ENCODE data around the gene DPH5. TPM values are rescaled to one million over a fixed set of nuclear protein-coding genes. Genes with fewer than 3 reads are reported as not detected.
A peak's percentile ranks its signal among the peaks of the same experiment; 100 is the strongest.

DPH5 gene
- total and polyA plus RNA-seq, 5 experiments from 2014 or later: 41.8 to 64.7 (median 60.5) TPM

DNA sequence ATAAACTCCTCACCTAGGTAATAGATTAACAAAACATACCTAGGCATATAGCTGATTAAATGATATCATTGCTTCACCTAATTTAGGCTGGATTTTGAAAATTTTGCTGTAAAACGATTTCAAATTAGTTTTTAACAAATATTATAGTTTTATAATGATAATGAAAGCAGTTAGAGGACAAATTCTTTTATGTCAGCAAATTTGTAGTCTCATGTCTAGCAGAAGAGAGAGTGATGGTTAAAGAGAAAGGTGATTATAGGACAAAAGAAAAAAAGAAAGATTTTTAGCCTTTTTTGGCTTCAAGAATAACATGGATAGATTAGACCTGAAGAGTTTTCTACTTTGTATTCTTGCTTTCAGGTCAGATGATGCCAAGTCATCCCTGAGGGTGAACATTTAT lies 3.6 kb upstream of the DPH5 start:
- no peak for DNase-seq
- POLR2A ChIA-PET: no interaction called here
- H3K27ac Mint-ChIP-seq: peak overlapping the region in 5 of 10 donors; percentile 5 to 93 (median 64)
- H3K4me3 Mint-ChIP-seq: peak overlapping the region in 7 of 10 donors; percentile 13 to 41 (median 21)
- H3K36me3 Mint-ChIP-seq: peaks cover 9 to 13% (median 13%) of the 10 kb centered on the region in 3 donors
- H3K4me1 Mint-ChIP-seq: peaks cover 22 to 81% (median 56%) of the 10 kb centered on the region in 4 donors
- ATAC-seq: no peak
- no peaks in the 10 kb centered on the region for H3K27me3 Mint-ChIP-seq
- peaks cover 0 to 4% (median 0%) of the 10 kb centered on the region in 9 donors for H3K9me3 Mint-ChIP-seq

DNA sequence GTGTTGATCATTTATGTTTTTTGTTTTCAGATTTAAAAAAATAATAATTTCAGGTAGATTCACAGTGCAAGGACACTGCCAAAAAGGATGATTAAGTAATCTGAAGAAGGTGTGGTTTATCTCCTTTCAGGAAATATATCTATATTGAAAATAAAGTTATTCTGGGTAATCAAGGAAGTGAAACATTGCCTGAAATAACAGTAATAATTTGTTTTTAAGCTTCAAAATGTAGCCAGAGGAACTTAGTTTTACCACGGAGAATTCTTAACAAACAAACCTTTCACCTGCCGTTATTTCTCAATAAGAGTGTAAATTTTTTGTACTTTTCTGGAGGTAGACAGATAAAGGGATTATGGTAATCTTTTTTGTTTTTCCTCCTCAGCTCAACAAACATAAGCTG lies 2.9 kb upstream of the DPH5 start:
- Mint-ChIP-seq H3K36me3 (peaks cover 9 to 17% (median 13%) of the 10 kb centered on the region in 3 donors), H3K4me3 (peak overlapping the region in 6 of 10 donors; percentile 13 to 96 (median 38)), H3K4me1 (peaks cover 22 to 83% (median 61%) of the 10 kb centered on the region in 4 donors), H3K27me3 (no peaks in the 10 kb centered on the region), H3K9me3 (peaks cover 0 to 4% (median 0%) of the 10 kb centered on the region in 9 donors), H3K27ac (peak overlapping the region in 4 of 10 donors; percentile 16 to 93 (median 48))
- POLR2A ChIA-PET: no interaction called here
- ATAC-seq (no peak), DNase-seq (no peak)

DNA sequence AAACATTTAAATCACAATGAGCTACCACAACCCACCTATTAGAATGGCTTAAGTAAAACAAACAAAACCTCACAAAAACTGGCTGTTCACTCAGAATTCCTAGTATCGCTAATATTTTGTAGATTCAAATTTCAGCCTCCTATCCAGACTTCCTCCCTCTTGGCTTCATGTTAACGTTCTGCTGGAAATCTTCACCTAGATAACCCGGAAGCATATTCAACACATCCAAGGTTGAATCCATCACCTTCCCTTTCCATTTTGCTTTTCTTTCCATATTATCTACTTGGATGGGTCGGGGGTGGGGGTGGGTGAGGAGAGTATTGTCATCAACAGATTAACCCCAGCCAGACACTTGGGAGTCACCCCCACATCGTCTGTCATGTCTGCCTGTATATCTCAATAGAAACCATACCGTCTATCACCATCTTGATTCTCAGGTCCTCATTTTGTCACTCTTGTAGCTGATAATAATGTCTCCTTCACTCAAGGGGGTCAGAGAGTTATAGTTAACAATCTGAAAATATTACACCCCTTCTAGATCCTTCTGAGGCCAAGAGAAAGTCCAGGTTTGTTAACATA lies 1.7 kb upstream of the DPH5 start:
- no peaks in the 10 kb centered on the region for H3K9me3 Mint-ChIP-seq
- POLR2A ChIA-PET: interaction anchor here (1.0 to 3.2 kb wide), 3 partner anchors 78 to 209 kb away, joined by 3 to 15 read pairs (median 4); partner anchors contain the start of gene S1PR1
- peaks cover 5 to 24% (median 16%) of the 10 kb centered on the region in 3 donors for H3K36me3 Mint-ChIP-seq
- peak overlapping the region in 8 of 10 donors; percentile 10 to 93 (median 60) for H3K27ac Mint-ChIP-seq
- H3K27me3 Mint-ChIP-seq: no peaks in the 10 kb centered on the region
- ATAC-seq: no peak
- H3K4me1 Mint-ChIP-seq: peaks cover 25 to 86% (median 66%) of the 10 kb centered on the region in 4 donors
- DNase-seq: no peak
- H3K4me3 Mint-ChIP-seq: peak overlapping the region; percentile 20 to 99 (median 92)

DNA sequence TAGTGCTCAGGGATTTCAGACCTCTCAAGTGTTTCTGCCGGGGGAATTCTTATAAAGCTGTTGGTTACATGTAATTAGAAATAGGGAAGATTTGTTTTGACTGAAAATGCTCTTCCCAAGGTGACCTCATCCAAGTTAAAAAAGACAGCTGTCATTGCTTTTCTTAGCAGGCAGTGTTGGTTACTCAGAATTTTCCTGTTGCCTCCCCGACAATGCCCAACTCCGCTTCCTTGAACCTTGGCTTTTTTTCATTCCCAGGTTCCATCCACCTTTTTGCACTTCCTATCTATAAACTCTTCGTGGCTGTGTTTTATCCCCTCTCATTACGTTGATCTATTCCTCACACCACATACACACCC lies 825 bp upstream of the DPH5 start:
- Mint-ChIP-seq H3K4me1 (peaks cover 28 to 87% (median 73%) of the 10 kb centered on the region in 4 donors), H3K27me3 (no peaks in the 10 kb centered on the region), H3K36me3 (peaks cover 9 to 25% (median 18%) of the 10 kb centered on the region in 3 donors), H3K27ac (peak overlapping the region; percentile 93 to 100 (median 98)), H3K4me3 (peak overlapping the region; percentile 87 to 99 (median 92)), H3K9me3 (no peaks in the 10 kb centered on the region)
- DNase-seq: no peak
- ATAC-seq: no peak
- POLR2A ChIA-PET: interaction anchor here (0.6 to 3.2 kb wide), 6 partner anchors 23 to 209 kb away, joined by 3 to 15 read pairs (median 4); partner anchors contain the start of gene S1PR1

DNA sequence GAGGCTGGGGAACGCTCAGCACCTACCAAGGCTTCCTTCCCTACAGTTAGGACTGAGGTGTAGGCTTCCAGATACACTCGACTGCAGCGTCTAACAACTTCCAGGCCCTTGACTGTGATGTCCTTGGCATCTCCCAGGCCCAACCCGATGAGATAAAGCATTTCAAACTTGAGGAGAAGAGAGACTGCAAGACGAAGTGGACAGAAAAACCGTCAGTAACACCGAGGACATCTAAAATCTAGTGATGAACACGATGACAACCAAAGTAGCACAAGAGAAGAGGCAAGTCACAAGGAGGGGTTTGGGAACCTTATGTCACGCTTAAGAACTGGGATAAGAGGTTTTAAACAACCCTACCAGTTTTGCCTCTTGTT lies 314 bp downstream of the DPH5 start:
- Mint-ChIP-seq H3K4me3 (peak overlapping the region; percentile 87 to 99 (median 92)), H3K4me1 (peaks cover 30 to 87% (median 73%) of the 10 kb centered on the region in 4 donors), H3K9me3 (no peaks in the 10 kb centered on the region), H3K27ac (peak overlapping the region; percentile 93 to 100 (median 98)), H3K36me3 (peaks cover 10 to 29% (median 29%) of the 10 kb centered on the region in 3 donors), H3K27me3 (no peaks in the 10 kb centered on the region)
- POLR2A ChIA-PET: interaction anchor here (0.6 to 3.2 kb wide), 5 partner anchors 28 to 213 kb away, joined by 3 to 15 read pairs (median 3); partner anchors contain the start of gene S1PR1
- ATAC-seq (peak; percentile 45 to 55), DNase-seq (no peak)

DNA sequence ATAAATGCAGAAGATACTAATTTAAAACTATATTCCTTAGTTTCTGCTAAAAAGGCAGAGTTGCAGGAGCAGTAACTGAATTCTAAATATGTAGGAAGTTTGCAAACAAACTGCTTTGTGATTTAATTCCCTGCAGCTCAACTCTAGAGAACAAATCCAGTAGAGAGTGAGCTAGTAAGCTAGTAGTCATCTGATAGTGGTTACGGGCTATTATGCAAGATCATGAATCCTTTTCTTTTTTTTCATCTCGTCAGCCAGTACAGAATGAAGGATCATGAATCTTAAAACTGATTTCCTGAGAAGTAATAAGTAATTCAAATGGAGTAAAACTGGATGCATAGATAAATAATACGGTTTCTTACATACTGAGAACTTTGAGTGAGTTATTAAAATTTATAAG lies 3.3 kb downstream of the DPH5 start:
- no peak for ATAC-seq
- Mint-ChIP-seq H3K4me1 (peaks cover 24 to 68% (median 60%) of the 10 kb centered on the region in 4 donors), H3K4me3 (peak overlapping the region in 2 of 10 donors; percentile 15 to 39), H3K27ac (peak overlapping the region in 7 of 10 donors; percentile 30 to 93 (median 53)), H3K36me3 (peaks cover 25 to 40% (median 39%) of the 10 kb centered on the region in 3 donors), H3K9me3 (no peaks in the 10 kb centered on the region), H3K27me3 (no peaks in the 10 kb centered on the region)
- no peak for DNase-seq
- POLR2A ChIA-PET: no interaction called here

DNA sequence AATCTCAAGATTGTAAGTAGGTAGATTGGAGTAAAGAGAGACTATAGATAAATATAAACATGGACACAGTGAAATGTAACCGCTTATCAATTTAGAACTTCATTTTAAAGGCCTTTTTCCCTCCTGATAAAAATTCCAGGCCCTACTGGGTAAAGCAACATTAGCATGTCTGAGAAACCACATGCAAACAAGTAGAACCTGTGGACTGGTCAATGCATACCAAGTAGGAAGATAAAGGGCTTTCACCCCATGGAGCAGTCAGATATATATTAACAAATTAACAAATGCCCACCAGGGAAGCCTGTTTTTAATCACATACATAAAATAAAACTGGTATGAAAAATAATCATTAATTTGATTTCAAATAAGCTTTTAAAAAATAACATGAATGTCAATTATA lies 8.1 kb downstream of the DPH5 start:
- Mint-ChIP-seq H3K27me3 (no peaks in the 10 kb centered on the region), H3K9me3 (no peaks in the 10 kb centered on the region), H3K27ac (no peak overlapping the region), H3K4me1 (peaks cover 20 to 49% (median 41%) of the 10 kb centered on the region in 4 donors), H3K36me3 (peaks cover 42 to 74% (median 67%) of the 10 kb centered on the region in 3 donors), H3K4me3 (no peak overlapping the region)
- POLR2A ChIA-PET: no interaction called here
- DNase-seq (no peak), ATAC-seq (no peak)

DNA sequence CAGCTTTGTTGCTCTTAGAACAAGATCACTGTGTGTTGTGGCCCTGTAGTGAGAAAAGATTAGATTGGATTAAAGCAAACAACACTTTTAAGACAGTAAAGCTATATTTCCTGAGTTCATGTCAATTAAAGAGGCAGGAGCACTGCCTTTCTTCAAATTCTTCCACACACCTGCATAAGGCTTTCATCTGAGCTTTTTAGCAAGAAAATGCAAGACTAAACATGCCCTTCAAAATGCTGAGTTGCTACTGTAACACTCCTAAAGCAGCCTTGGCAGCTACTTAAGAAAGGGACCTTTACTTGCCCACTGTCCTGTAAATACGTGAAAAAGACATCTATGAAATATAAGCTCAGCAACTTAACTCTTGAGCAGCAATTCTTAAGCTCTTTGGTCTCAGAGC lies 11.8 kb downstream of the DPH5 start:
- Mint-ChIP-seq H3K9me3 (peaks cover 0 to 9% (median 0%) of the 10 kb centered on the region in 9 donors), H3K27ac (peak overlapping the region in 4 of 10 donors; percentile 4 to 63 (median 28)), H3K4me1 (peaks cover 13 to 38% (median 21%) of the 10 kb centered on the region in 4 donors), H3K36me3 (peaks cover 30 to 69% (median 69%) of the 10 kb centered on the region in 3 donors), H3K27me3 (no peaks in the 10 kb centered on the region), H3K4me3 (no peak overlapping the region)
- ATAC-seq: no peak
- no peak for DNase-seq
- POLR2A ChIA-PET: interaction anchor here (0.6 kb wide), 1 partner anchor 226 kb away, joined by 3 read pairs; no protein-coding TSS in a partner anchor

DNA sequence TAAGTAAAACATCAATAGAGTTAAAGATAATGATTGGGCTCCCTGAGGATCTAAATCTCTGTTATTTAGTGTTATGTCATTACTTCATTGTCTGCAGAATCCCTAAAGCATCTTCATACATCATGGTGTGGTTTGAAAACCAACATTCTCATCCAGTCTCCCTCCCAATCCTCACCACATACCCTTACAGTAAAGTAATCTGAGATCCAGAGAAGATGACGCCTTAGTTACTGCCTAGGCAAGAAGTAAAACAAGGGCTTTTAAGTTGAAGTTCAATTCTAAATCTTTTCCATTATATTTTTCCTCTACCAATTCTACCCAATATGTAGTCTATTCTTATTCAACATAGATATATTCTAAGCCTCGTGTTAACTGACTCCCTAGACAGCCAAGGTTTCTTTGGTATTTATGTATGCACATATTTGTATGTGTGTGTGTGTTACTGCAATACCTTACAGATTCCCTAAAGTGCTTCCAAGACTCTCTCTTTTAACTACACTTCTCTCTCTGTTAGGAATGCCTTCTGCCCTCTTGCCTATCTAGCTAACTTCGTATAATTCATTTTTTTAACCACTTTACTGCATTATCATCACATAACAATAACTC lies 17.3 kb downstream of the DPH5 start:
- Mint-ChIP-seq H3K9me3 (peaks cover 0 to 9% (median 0%) of the 10 kb centered on the region in 9 donors), H3K4me3 (no peak overlapping the region), H3K27ac (peak overlapping the region in 2 of 10 donors; percentile 10), H3K4me1 (peaks cover 21 to 48% (median 37%) of the 10 kb centered on the region in 4 donors), H3K36me3 (peaks cover 18 to 38% (median 36%) of the 10 kb centered on the region in 3 donors), H3K27me3 (no peaks in the 10 kb centered on the region)
- POLR2A ChIA-PET: no interaction called here
- DNase-seq: no peak
- no peak for ATAC-seq

DNA sequence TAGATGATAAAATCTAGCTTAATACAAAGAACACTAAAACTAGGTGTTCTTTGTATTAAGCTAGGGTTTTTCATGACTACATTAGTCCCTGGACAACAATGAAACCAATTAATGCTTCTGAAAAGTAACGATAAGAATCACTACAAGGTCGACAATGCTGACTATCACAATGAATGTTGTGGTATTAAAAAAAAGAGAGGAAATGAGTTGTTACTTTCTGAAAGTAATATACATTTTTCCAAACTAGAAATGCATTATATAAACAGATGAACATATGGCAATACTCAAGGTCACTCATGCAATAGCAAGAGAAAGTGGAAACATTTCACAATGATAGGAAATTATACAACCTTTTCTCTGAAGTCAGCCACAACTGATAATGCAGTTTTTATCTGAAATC lies 19.0 kb downstream of the DPH5 start:
- ATAC-seq (no peak), DNase-seq (no peak)
- Mint-ChIP-seq H3K27me3 (no peaks in the 10 kb centered on the region), H3K36me3 (peaks cover 12 to 27% (median 21%) of the 10 kb centered on the region in 3 donors), H3K4me1 (peaks cover 26 to 64% (median 52%) of the 10 kb centered on the region in 4 donors), H3K9me3 (peaks cover 0 to 9% (median 0%) of the 10 kb centered on the region in 9 donors), H3K27ac (peak overlapping the region in 4 of 10 donors; percentile 39 to 61 (median 54)), H3K4me3 (no peak overlapping the region)
- POLR2A ChIA-PET: no interaction called here

DNA sequence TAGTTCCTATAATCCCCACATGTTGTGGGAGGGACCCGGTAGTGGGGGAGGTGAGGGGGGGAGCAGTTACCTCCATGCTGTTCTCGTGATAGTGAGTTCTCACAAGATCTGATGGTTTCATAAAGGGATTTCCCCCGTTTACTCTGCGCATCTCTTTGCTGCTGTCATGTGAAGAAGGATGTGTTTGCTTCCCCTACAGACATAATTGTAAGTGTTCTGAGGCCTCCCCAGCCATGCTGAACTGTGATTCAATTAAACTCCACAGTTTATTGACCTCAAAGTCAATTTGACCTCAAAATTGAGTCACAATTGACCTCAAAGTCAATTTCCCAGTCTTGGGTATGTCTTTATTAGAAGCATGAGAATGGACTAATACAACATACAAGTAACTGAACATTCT lies 19.7 kb downstream of the DPH5 start:
- no peaks in the 10 kb centered on the region for H3K27me3 Mint-ChIP-seq
- peaks cover 12 to 29% (median 22%) of the 10 kb centered on the region in 3 donors for H3K36me3 Mint-ChIP-seq
- peak overlapping the region in 7 of 10 donors; percentile 11 to 92 (median 40) for H3K27ac Mint-ChIP-seq
- no peak overlapping the region for H3K4me3 Mint-ChIP-seq
- ATAC-seq (peak in 1 of 2 donors; percentile 36), DNase-seq (no peak)
- POLR2A ChIA-PET: no interaction called here
- H3K4me1 Mint-ChIP-seq: peaks cover 26 to 68% (median 58%) of the 10 kb centered on the region in 4 donors
- peaks cover 0 to 9% (median 0%) of the 10 kb centered on the region in 9 donors for H3K9me3 Mint-ChIP-seq

DNA sequence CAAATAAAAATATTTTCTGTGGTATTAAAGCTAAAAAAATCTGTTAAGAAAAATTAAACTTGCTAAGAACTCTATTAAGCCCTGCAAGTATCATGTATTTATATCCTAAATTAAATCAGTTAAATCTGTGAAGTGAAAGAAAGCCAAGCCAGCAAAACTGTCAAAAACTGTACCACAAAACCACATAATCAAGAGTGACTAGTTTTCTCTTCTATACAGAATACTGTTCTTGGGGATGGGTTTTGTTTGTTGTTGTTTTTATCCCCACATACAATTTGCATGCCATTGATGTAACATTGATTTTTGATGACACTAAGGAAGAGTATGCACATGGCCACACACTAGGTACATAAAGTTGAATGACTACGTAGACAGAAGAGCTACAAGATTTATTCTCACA lies 20.4 kb downstream of the DPH5 start:
- ATAC-seq (peak; percentile 24 to 55), DNase-seq (peak in 1 of 10 donors; percentile 10)
- POLR2A ChIA-PET: interaction anchor here (0.6 kb wide), 1 partner anchor 233 kb away, joined by 3 read pairs; no protein-coding TSS in a partner anchor

More for the DNA sequence above, 20.4 kb downstream of the DPH5 start:
- Mint-ChIP-seq H3K36me3 (peaks cover 16 to 30% (median 22%) of the 10 kb centered on the region in 3 donors), H3K9me3 (peaks cover 0 to 9% (median 0%) of the 10 kb centered on the region in 9 donors), H3K27ac (peak overlapping the region in 8 of 10 donors; percentile 40 to 92 (median 68)), H3K4me1 (peaks cover 22 to 66% (median 60%) of the 10 kb centered on the region in 4 donors), H3K27me3 (no peaks in the 10 kb centered on the region), H3K4me3 (peak overlapping the region in 6 of 10 donors; percentile 2 to 68 (median 34))
